HepG2 (cell line): ENCODE results near the gene C5orf47. TPM values are rescaled to one million over a fixed set of nuclear protein-coding genes. Genes with fewer than 3 reads are reported as not detected.

Source experiments
- ARNTL ChIP-seq: sonication (generic); formaldehyde crosslinking; IDR thresholded peaks from 2 replicates; pipeline ENCODE4 v1.4.0; 2020; ENCODE audit warnings: mild to moderate bottlenecking, missing genetic modification reagents
- ATRX ChIP-seq: sonication (generic); formaldehyde crosslinking; IDR thresholded peaks from 2 replicates; pipeline ENCODE4 v1.4.0; 2020; ENCODE audit warnings: missing genetic modification reagents, borderline replicate concordance
- CEBPG ChIP-seq: IDR thresholded peaks from 2 replicates; pipeline ENCODE4 v1.6.1; 2016
- ISL2 ChIP-seq: sonication (generic); formaldehyde crosslinking; IDR thresholded peaks from 2 replicates; pipeline ENCODE4 v1.5.0; 2020; ENCODE audit warnings: missing genetic modification reagents
- ISX ChIP-seq: sonication (generic); formaldehyde crosslinking; conservative IDR thresholded peaks from 2 replicates; pipeline ENCODE4 v1.5.0; 2020; ENCODE audit warnings: missing genetic modification reagents
- NBN ChIP-seq: fragments of 450-650 bp; conservative IDR thresholded peaks from 2 replicates; pipeline ENCODE4 v1.6.1; 2017
- U2AF1 ChIP-seq: fragments of 200-400 bp; formaldehyde crosslinking; optimal IDR thresholded peaks from 2 replicates; pipeline ENCODE3; 2017; ENCODE audit warnings: mild to moderate bottlenecking, low read depth, low read length
- ZKSCAN8 ChIP-seq: IDR thresholded peaks from 2 replicates; pipeline ENCODE4 v1.6.1; 2016; ENCODE audit warnings: borderline replicate concordance, missing genetic modification reagents, missing compliant biosample characterization
- ZNF350 ChIP-seq: sonication (generic); formaldehyde crosslinking; IDR thresholded peaks from 2 replicates; pipeline ENCODE4 v1.4.0; 2020; ENCODE audit warnings: mild to moderate bottlenecking, low read depth, missing genetic modification reagents, borderline replicate concordance
- ZNF510 ChIP-seq: sonication (generic); formaldehyde crosslinking; IDR thresholded peaks from 2 replicates; pipeline ENCODE4 v1.4.0; 2020; ENCODE audit warnings: low read depth, mild to moderate bottlenecking, missing genetic modification reagents
- ZNF629 ChIP-seq: sonication (generic); formaldehyde crosslinking; conservative IDR thresholded peaks from 2 replicates; pipeline ENCODE4 v1.5.0; 2020; ENCODE audit warnings: missing genetic modification reagents
- ZNF773 ChIP-seq: sonication (generic); formaldehyde crosslinking; IDR thresholded peaks from 2 replicates; pipeline ENCODE4 v1.4.0; 2020; ENCODE audit warnings: missing genetic modification reagents, borderline replicate concordance
- polyA plus RNA-seq, 8 experiments: library from polyadenylated mRNA; depleted of rRNA in 3 of 8; stranded (reverse) in 7 of 8; unstranded in 1 of 8; fragments of >200 nt; fragmentation: Illumina TruSeq in 4 of 8; extraction: Trizol in 4 of 8; gene quantifications; 2 replicates each; pipeline versions ENCODE4 v1.2.1 to v1.2.3, GENCODE V29; 2011 to 2016; ENCODE audit warnings: low read depth in 4 of 8, missing spikeins in 1 of 8, mixed read lengths in 1 of 8; ENCODE audit not compliant: insufficient read depth in 1 of 8
- total RNA-seq, 5 experiments: library from RNA; depleted of rRNA; stranded (reverse); fragments of >200 nt; fragmentation: Illumina TruSeq; extraction: Trizol; gene quantifications; 2 replicates each; pipeline ENCODE4 v1.2.3, GENCODE V29; 2016; ENCODE audit warnings: low read depth in 1 of 5
- TF ChIP-seq, protein P1 (sequence below), 2 experiments: fragments of 450-650 bp in 1 of 2; sonication (generic) in 1 of 2; formaldehyde crosslinking; IDR thresholded peaks; 2 replicates each; pipeline versions ENCODE4 v1.5.0 to v1.8.0; 2020 to 2022; ENCODE audit warnings: mild to moderate bottlenecking in 1 of 2, missing genetic modification reagents in 1 of 2
- TF ChIP-seq, protein P2 (sequence below): sonication (generic); formaldehyde crosslinking; conservative IDR thresholded peaks from 2 replicates; pipeline ENCODE4 v1.4.0; 2020; ENCODE audit warnings: missing genetic modification reagents
- TF ChIP-seq, protein P3 (sequence below): sonication (generic); formaldehyde crosslinking; IDR thresholded peaks from one replicate; pipeline ENCODE4 v1.5.1; 2020; ENCODE audit warnings: mild to moderate bottlenecking, missing genetic modification reagents; ENCODE audit errors: not compliant biosample characterization
- TF ChIP-seq, protein P4 (sequence below): sonication (generic); formaldehyde crosslinking; IDR thresholded peaks from 2 replicates; pipeline ENCODE4 v1.8.1; 2022; ENCODE audit warnings: low read depth, mild to moderate bottlenecking, missing genetic modification reagents

C5orf47 gene
- total and polyA plus RNA-seq, 2 of the 13 experiments (the other 11 are each of a cell fraction or from before 2014, with no cell fraction given), result not detected

DNA sequence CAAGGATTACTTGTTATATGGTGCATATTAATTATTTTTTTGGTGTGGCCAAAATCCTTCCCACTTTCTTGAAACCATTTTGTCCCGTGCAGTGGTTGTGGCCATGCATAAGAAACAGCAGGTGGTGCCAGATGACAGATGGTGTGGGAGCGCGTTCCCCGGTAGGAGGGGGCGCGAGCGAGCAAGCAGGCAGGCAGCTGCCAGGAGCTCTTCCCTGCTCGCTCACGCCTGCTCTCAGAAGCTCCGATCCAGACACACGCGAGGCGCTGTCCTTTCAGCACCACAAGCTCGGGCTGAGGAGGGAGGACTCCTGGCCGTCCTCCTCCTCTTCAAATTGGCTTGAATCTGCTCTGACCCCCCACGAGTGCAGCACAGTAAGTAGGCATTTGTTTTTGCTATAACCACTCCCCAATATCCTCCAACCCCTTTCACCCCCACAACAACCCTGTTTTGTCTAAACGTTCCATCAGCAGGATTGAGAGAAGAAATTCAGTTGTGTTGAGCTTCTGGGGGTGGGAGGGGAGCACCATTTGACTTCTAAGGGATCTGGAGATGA, 56.6 kb downstream of the C5orf47 start, which contains the start of gene NSG2 (continued):
- no peak for TF ChIP-seq ARNTL (CRISPR knock-in tag)
- TF ChIP-seq, protein P1, sequence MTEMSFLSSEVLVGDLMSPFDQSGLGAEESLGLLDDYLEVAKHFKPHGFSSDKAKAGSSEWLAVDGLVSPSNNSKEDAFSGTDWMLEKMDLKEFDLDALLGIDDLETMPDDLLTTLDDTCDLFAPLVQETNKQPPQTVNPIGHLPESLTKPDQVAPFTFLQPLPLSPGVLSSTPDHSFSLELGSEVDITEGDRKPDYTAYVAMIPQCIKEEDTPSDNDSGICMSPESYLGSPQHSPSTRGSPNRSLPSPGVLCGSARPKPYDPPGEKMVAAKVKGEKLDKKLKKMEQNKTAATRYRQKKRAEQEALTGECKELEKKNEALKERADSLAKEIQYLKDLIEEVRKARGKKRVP (CRISPR knock-in tag; IDR thresholded peaks at IDR 0.05), result no peak
- no peak for TF ChIP-seq ZNF510
- TF ChIP-seq CEBPG (CRISPR knock-in tag), result no peak
- no peak for TF ChIP-seq U2AF1
- TF ChIP-seq, protein P2, sequence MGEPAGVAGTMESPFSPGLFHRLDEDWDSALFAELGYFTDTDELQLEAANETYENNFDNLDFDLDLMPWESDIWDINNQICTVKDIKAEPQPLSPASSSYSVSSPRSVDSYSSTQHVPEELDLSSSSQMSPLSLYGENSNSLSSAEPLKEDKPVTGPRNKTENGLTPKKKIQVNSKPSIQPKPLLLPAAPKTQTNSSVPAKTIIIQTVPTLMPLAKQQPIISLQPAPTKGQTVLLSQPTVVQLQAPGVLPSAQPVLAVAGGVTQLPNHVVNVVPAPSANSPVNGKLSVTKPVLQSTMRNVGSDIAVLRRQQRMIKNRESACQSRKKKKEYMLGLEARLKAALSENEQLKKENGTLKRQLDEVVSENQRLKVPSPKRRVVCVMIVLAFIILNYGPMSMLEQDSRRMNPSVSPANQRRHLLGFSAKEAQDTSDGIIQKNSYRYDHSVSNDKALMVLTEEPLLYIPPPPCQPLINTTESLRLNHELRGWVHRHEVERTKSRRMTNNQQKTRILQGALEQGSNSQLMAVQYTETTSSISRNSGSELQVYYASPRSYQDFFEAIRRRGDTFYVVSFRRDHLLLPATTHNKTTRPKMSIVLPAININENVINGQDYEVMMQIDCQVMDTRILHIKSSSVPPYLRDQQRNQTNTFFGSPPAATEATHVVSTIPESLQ (CRISPR knock-in tag), result 0 out of 2 replicates have a peak, but pooled peaks have one; percentile 30
- TF ChIP-seq NBN, result no peak
- no peak for TF ChIP-seq ATRX
- peak; percentile 24; the same call in 1 of the 2 replicates for TF ChIP-seq ZNF350
- no peak for TF ChIP-seq ZNF629 (CRISPR knock-in tag)
- no peak for TF ChIP-seq ISX (CRISPR knock-in tag)
- TF ChIP-seq, protein P3, sequence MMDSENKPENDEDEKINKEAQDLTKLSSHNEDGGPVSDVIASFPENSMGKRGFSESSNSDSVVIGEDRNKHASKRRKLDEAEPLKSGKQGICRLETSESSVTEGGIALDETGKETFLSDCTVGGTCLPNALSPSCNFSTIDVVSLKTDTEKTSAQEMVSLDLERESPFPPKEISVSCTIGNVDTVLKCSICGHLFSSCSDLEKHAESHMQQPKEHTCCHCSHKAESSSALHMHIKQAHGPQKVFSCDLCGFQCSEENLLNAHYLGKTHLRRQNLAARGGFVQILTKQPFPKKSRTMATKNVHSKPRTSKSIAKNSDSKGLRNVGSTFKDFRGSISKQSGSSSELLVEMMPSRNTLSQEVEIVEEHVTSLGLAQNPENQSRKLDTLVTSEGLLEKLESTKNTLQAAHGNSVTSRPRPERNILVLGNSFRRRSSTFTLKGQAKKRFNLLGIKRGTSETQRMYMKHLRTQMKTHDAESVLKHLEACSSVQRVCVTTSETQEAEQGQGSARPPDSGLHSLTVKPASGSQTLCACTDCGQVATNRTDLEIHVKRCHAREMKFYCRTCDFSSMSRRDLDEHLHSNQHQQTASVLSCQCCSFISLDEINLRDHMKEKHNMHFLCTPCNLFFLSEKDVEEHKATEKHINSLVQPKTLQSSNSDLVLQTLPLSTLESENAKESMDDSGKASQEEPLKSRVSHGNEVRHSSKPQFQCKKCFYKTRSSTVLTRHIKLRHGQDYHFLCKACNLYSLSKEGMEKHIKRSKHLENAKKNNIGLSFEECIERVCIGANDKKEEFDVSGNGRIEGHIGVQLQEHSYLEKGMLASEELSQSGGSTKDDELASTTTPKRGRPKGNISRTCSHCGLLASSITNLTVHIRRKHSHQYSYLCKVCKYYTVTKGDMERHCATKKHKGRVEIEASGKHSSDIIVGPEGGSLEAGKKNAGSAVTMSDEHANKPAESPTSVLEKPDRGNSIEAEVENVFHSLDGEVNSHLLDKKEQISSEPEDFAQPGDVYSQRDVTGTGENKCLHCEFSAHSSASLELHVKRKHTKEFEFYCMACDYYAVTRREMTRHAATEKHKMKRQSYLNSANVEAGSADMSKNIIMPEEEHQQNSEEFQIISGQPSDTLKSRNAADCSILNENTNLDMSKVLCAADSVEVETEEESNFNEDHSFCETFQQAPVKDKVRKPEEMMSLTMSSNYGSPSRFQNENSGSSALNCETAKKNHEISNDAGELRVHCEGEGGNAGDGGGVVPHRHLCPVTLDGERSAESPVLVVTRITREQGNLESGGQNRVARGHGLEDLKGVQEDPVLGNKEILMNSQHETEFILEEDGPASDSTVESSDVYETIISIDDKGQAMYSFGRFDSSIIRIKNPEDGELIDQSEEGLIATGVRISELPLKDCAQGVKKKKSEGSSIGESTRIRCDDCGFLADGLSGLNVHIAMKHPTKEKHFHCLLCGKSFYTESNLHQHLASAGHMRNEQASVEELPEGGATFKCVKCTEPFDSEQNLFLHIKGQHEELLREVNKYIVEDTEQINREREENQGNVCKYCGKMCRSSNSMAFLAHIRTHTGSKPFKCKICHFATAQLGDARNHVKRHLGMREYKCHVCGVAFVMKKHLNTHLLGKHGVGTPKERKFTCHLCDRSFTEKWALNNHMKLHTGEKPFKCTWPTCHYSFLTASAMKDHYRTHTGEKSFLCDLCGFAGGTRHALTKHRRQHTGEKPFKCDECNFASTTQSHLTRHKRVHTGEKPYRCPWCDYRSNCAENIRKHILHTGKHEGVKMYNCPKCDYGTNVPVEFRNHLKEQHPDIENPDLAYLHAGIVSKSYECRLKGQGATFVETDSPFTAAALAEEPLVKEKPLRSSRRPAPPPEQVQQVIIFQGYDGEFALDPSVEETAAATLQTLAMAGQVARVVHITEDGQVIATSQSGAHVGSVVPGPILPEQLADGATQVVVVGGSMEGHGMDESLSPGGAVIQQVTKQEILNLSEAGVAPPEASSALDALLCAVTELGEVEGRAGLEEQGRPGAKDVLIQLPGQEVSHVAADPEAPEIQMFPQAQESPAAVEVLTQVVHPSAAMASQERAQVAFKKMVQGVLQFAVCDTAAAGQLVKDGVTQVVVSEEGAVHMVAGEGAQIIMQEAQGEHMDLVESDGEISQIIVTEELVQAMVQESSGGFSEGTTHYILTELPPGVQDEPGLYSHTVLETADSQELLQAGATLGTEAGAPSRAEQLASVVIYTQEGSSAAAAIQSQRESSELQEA, result no peak
- no peak for TF ChIP-seq ISL2
- TF ChIP-seq ZNF773, result no peak
- TF ChIP-seq, protein P4, sequence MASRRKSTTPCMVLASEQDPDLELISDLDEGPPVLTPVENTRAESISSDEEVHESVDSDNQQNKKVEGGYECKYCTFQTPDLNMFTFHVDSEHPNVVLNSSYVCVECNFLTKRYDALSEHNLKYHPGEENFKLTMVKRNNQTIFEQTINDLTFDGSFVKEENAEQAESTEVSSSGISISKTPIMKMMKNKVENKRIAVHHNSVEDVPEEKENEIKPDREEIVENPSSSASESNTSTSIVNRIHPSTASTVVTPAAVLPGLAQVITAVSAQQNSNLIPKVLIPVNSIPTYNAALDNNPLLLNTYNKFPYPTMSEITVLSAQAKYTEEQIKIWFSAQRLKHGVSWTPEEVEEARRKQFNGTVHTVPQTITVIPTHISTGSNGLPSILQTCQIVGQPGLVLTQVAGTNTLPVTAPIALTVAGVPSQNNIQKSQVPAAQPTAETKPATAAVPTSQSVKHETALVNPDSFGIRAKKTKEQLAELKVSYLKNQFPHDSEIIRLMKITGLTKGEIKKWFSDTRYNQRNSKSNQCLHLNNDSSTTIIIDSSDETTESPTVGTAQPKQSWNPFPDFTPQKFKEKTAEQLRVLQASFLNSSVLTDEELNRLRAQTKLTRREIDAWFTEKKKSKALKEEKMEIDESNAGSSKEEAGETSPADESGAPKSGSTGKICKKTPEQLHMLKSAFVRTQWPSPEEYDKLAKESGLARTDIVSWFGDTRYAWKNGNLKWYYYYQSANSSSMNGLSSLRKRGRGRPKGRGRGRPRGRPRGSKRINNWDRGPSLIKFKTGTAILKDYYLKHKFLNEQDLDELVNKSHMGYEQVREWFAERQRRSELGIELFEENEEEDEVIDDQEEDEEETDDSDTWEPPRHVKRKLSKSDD (CRISPR knock-in tag), result no peak
- TF ChIP-seq ZKSCAN8 (CRISPR knock-in tag), result peak; percentile 51; the same call in 1 of the 2 replicates
